H1 (cell line): Measurements from ENCODE around the gene MANF. TPM values are rescaled to one million over a fixed set of nuclear protein-coding genes. Genes with fewer than 3 reads are reported as not detected.

Experiments used
- CTCF ChIA-PET: fragments of 300-600 bp; sonication (Branson Sonifier 250); formaldehyde crosslinking; loops from one replicate; lab custom pipeline; 2021; ENCODE audit not compliant: partially characterized antibody; lab: Charles Lee
- POLR2A ChIA-PET: fragments of 300-600 bp; sonication (Branson Sonifier 250); formaldehyde crosslinking; loops from one replicate; lab custom pipeline; 2021; ENCODE audit warnings: inconsistent platforms; ENCODE audit not compliant: partially characterized antibody; lab: Charles Lee
- DNase-seq, 2 experiments: peaks; one replicate each; pipeline versions ENCODE4 v3.0.0 to v3.0.0-alpha.2; 2010 to 2022; ENCODE audit warnings: low spot score in 2 of 2, low read depth in 1 of 2, mixed read lengths in 1 of 2
- FAIRE-seq: peaks from 2 replicates; lab custom pipeline; 2011; peaks lifted over from hg19 to GRCh38; lab: Jason Lieb, UNC
- H2AFZ ChIP-seq: 2 replicates; pipeline ENCODE4 v1.8.1; 2012; ENCODE audit warnings: low read length, inconsistent platforms
- H2AK5ac ChIP-seq: 2 replicates; pipeline ENCODE4 v1.6.1; 2013; ENCODE audit warnings: low read depth, low read length
- H2BK120ac ChIP-seq: replicated peaks from 2 replicates; pipeline ENCODE3; 2013; ENCODE audit warnings: low read depth, low read length, inconsistent platforms
- H2BK12ac ChIP-seq: 2 replicates; pipeline ENCODE4 v1.6.1; 2013; ENCODE audit warnings: low read depth, low read length
- H2BK15ac ChIP-seq: 2 replicates; pipeline ENCODE4 v1.6.1; 2013; ENCODE audit warnings: low read length
- H2BK20ac ChIP-seq: 2 replicates; pipeline ENCODE4 v1.6.1; 2013; ENCODE audit warnings: low read length
- H2BK5ac ChIP-seq: 2 replicates; pipeline ENCODE4 v1.6.1; 2013; ENCODE audit warnings: low read depth, low read length
- H3K14ac ChIP-seq: 2 replicates; pipeline ENCODE4 v1.6.1; 2013; ENCODE audit warnings: inconsistent platforms; ENCODE audit not compliant: insufficient read length
- H3K18ac ChIP-seq: 2 replicates; pipeline ENCODE4 v1.6.1; 2013; ENCODE audit warnings: low read length; ENCODE audit errors: extremely low read depth
- H3K23ac ChIP-seq: 2 replicates; pipeline ENCODE4 v1.6.1; 2013; ENCODE audit warnings: inconsistent platforms; ENCODE audit not compliant: insufficient read length
- H3K23me2 ChIP-seq: 2 replicates; pipeline ENCODE4 v1.6.1; 2013; ENCODE audit warnings: low read depth, low read length
- H3K27ac ChIP-seq: 2 replicates; pipeline ENCODE4 v1.6.1; 2011; ENCODE audit warnings: low read depth, low read length, inconsistent platforms
- H3K27me3 ChIP-seq, 4 experiments: replicated peaks in 1 of 4; 1 replicate in 1 of 4; 2 replicates in 3 of 4; pipeline versions ENCODE4 v1.6.1 to v1.8.1; 2011 to 2013; ENCODE audit warnings: low read length in 3 of 4, mild to moderate bottlenecking in 3 of 4, inconsistent platforms in 2 of 4, mixed read lengths in 2 of 4, moderate library complexity in 1 of 4; ENCODE audit not compliant: control insufficient read depth in 3 of 4, insufficient read depth in 3 of 4; ENCODE audit errors: extremely low read depth in 1 of 4
- H3K36me3 ChIP-seq, 4 experiments: 2 replicates each; pipeline versions ENCODE4 v1.6.1 to v1.8.1; 2011 to 2013; ENCODE audit warnings: mild to moderate bottlenecking in 4 of 4, low read length in 3 of 4, moderate library complexity in 2 of 4, control low read depth in 1 of 4, inconsistent platforms in 1 of 4; ENCODE audit not compliant: insufficient read depth in 4 of 4, control insufficient read depth in 2 of 4
- H3K4ac ChIP-seq: replicated peaks from 2 replicates; pipeline ENCODE3; 2013; ENCODE audit warnings: low read length, low read depth, mixed read lengths, inconsistent platforms; ENCODE audit not compliant: insufficient read length
- H3K4me1 ChIP-seq, 4 experiments: replicated peaks in 1 of 4; 1 replicate in 1 of 4; 2 replicates in 3 of 4; pipeline versions ENCODE4 v1.6.1 to v1.8.1; 2011 to 2013; ENCODE audit warnings: low read length in 3 of 4, inconsistent platforms in 2 of 4, mixed read lengths in 1 of 4; ENCODE audit not compliant: insufficient read depth in 4 of 4, control insufficient read depth in 3 of 4
- H3K4me2 ChIP-seq, 2 experiments: 2 replicates each; pipeline versions ENCODE4 v1.6.1 to v1.8.1; 2011 to 2013; ENCODE audit warnings: low read depth in 2 of 2, low read length in 2 of 2, control low read depth in 1 of 2, inconsistent platforms in 1 of 2, mild to moderate bottlenecking in 1 of 2; ENCODE audit not compliant: insufficient read depth in 1 of 2
- H3K4me3 ChIP-seq, 4 experiments: fragments of 200-600, 300-600 bp in 1 of 4; sonication (generic), shearing (Covaris generic), sonication (Bioruptor Twin) in 1 of 4; 2 replicates each; pipeline versions ENCODE4 v1.5.1 to v1.8.1; 2011 to 2016; ENCODE audit warnings: low read length in 4 of 4, low read depth in 3 of 4, control low read depth in 2 of 4, inconsistent platforms in 2 of 4, mild to moderate bottlenecking in 2 of 4, mixed read lengths in 1 of 4, moderate library complexity in 1 of 4; ENCODE audit not compliant: insufficient read depth in 2 of 4; ENCODE audit errors: extremely low read depth in 1 of 4
- H3K56ac ChIP-seq: replicated peaks from 2 replicates; pipeline ENCODE3; 2013; ENCODE audit warnings: low read depth, mild to moderate bottlenecking, mixed read lengths, low read length, inconsistent platforms; ENCODE audit not compliant: insufficient read length
- H3K79me1 ChIP-seq: 2 replicates; pipeline ENCODE4 v1.6.1; 2013; ENCODE audit warnings: low read depth, low read length, control low read depth
- H3K79me2 ChIP-seq, 2 experiments: 2 replicates each; pipeline versions ENCODE4 v1.6.1 to v1.8.1; 2012 to 2013; ENCODE audit warnings: low read length in 2 of 2, mild to moderate bottlenecking in 2 of 2, inconsistent platforms in 1 of 2; ENCODE audit not compliant: insufficient read depth in 2 of 2, control insufficient read depth in 1 of 2
- H3K9ac ChIP-seq, 4 experiments: replicated peaks in 1 of 4; 1 replicate in 1 of 4; 2 replicates in 3 of 4; pipeline versions ENCODE4 v1.6.1 to v1.8.1; 2011 to 2013; ENCODE audit warnings: low read depth in 3 of 4, low read length in 3 of 4, control low read depth in 2 of 4, mild to moderate bottlenecking in 2 of 4, moderate library complexity in 2 of 4, inconsistent platforms in 1 of 4; ENCODE audit errors: extremely low read depth in 1 of 4
- H3K9me3 ChIP-seq, 2 experiments: 2 replicates each; pipeline versions ENCODE4 v1.6.1 to v1.8.1; 2012 to 2013; ENCODE audit warnings: mild to moderate bottlenecking in 2 of 2, moderate library complexity in 2 of 2, control low read depth in 1 of 2, inconsistent platforms in 1 of 2, low read depth in 1 of 2, low read length in 1 of 2, mixed read lengths in 1 of 2; ENCODE audit not compliant: insufficient read depth in 2 of 2
- H4K20me1 ChIP-seq, 2 experiments: replicated peaks in 1 of 2; 2 replicates each; pipeline versions ENCODE3 to v1.8.1; 2011 to 2013; ENCODE audit warnings: inconsistent platforms in 2 of 2, low read length in 2 of 2, mild to moderate bottlenecking in 1 of 2; ENCODE audit not compliant: insufficient read depth in 2 of 2, control insufficient read depth in 1 of 2
- H4K5ac ChIP-seq: 2 replicates; pipeline ENCODE4 v1.6.1; 2013; ENCODE audit warnings: low read length, low read depth, mixed read lengths, inconsistent platforms; ENCODE audit not compliant: insufficient read length
- H4K8ac ChIP-seq: 2 replicates; pipeline ENCODE4 v1.8.0; 2013; ENCODE audit warnings: mild to moderate bottlenecking, moderate library complexity, low read length, inconsistent platforms; ENCODE audit not compliant: insufficient read depth; ENCODE audit errors: extremely low read depth
- H4K91ac ChIP-seq: replicated peaks from 2 replicates; pipeline ENCODE3; 2013; ENCODE audit warnings: low read length, mixed read lengths, inconsistent platforms; ENCODE audit not compliant: insufficient read length
- ATF2 ChIP-seq: IDR thresholded peaks from 2 replicates; pipeline ENCODE4 v1.6.1; 2012; ENCODE audit warnings: low read length, inconsistent platforms
- CTBP2 ChIP-seq: IDR thresholded peaks from 2 replicates; pipeline ENCODE4 v1.7.0; 2011; ENCODE audit warnings: borderline replicate concordance, mild to moderate bottlenecking, moderate library complexity, mixed read lengths, low read length; ENCODE audit not compliant: insufficient read depth, insufficient read length
- POU5F1 ChIP-seq: IDR thresholded peaks from 2 replicates; pipeline ENCODE4 v1.6.1; 2011; ENCODE audit warnings: low read depth, mild to moderate bottlenecking, low read length, moderate library complexity
- RFX5 ChIP-seq: IDR thresholded peaks from 2 replicates; pipeline ENCODE4 v1.6.1; 2011; ENCODE audit warnings: low read depth, low read length, improper control_type of control experiment, borderline replicate concordance
- WGBS, 2 experiments: shearing (Covaris generic) in 1 of 2; methylation state at CpG; one replicate each; pipeline versions ENCODE4 v1.1.6 to v1.1.7; 2013 to 2015; ENCODE audit warnings: low lambda C conversion rate in 2 of 2, mixed read lengths in 2 of 2, inconsistent platforms in 1 of 2, low coverage in 1 of 2, missing lambda C conversion rate in 1 of 2; ENCODE audit not compliant: insufficient replicate concordance in 2 of 2, insufficient coverage in 1 of 2, insufficient read length in 1 of 2; ENCODE audit errors: extremely low coverage in 1 of 2, missing lambda C conversion rate in 1 of 2; 5-methylcytosine and 5-hydroxymethylcytosine counted together
- polyA plus RNA-seq, 7 experiments: library from polyadenylated mRNA; depleted of rRNA in 3 of 7; stranded (reverse) in 5 of 7; unstranded in 2 of 7; fragments of >200 nt in 5 of 7; fragments of 200-250 nt in 2 of 7; gene quantifications; 1 replicate in 5 of 7; 2 replicates in 1 of 7; 4 replicates in 1 of 7; pipeline versions ENCODE4 v1.2.1 to v1.2.3, GENCODE V29; 2011 to 2013; ENCODE audit warnings: missing spikeins in 2 of 7, mixed read lengths in 2 of 7
- total RNA-seq: library from RNA; stranded (reverse); fragmentation: NEBNext Ultra II Directional; extraction: Animal tissue kit (Norgen Biotek cat#: 25700); gene quantifications from 2 replicates; pipeline ENCODE4 v1.2.1, GENCODE V29; 2021
- TF ChIP-seq, protein P1 (sequence below), 3 experiments: IDR thresholded peaks; 1 replicate in 2 of 3; 2 replicates in 1 of 3; pipeline versions ENCODE4 v1.5.1 to v1.6.1; 2011; ENCODE audit warnings: low read length in 3 of 3, mild to moderate bottlenecking in 3 of 3, inconsistent platforms in 2 of 3, low read depth in 1 of 3, moderate library complexity in 1 of 3; ENCODE audit not compliant: insufficient read depth in 1 of 3; ENCODE audit errors: control extremely low read depth in 1 of 3

The MANF gene
- total and polyA plus RNA-seq, 2 of the 8 experiments (the other 6 are each of a cell fraction or from before 2014, with no cell fraction given) = 37.5 to 159 TPM

- no peaks in the 10 kb centered on the region for H3K4me1 ChIP-seq
- 93% methylated on average over 2 of the region's 2 CpGs; no CpG with 5 or more reads in 1 of the 2 experiments for WGBS, 2 experiments
- H3K79me2 ChIP-seq = no peaks in the 10 kb centered on the region
- H4K20me1 ChIP-seq = peaks cover 2 to 4% of the 10 kb centered on the region in 2 experiments
- no peak for FAIRE-seq
- no peak overlapping the region for H3K9ac ChIP-seq
- no peak for TF ChIP-seq RFX5
- no peak for TF ChIP-seq ATF2
- no peak for TF ChIP-seq POU5F1
- TF ChIP-seq CTBP2 = no peak
- TF ChIP-seq, protein P1, sequence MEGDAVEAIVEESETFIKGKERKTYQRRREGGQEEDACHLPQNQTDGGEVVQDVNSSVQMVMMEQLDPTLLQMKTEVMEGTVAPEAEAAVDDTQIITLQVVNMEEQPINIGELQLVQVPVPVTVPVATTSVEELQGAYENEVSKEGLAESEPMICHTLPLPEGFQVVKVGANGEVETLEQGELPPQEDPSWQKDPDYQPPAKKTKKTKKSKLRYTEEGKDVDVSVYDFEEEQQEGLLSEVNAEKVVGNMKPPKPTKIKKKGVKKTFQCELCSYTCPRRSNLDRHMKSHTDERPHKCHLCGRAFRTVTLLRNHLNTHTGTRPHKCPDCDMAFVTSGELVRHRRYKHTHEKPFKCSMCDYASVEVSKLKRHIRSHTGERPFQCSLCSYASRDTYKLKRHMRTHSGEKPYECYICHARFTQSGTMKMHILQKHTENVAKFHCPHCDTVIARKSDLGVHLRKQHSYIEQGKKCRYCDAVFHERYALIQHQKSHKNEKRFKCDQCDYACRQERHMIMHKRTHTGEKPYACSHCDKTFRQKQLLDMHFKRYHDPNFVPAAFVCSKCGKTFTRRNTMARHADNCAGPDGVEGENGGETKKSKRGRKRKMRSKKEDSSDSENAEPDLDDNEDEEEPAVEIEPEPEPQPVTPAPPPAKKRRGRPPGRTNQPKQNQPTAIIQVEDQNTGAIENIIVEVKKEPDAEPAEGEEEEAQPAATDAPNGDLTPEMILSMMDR (IDR thresholded peaks at IDR 0.05; ENCODE audit: control extremely low read depth in 1 of 3, insufficient read depth in 1 of 3, low read depth in 1 of 3, low read length in 3 of 3) = no peak
- no peak overlapping the region for H3K27ac ChIP-seq
- H3K27me3 ChIP-seq = no peaks in the 10 kb centered on the region
- peaks cover 2 to 32% (median 23%) of the 10 kb centered on the region in 4 experiments; a peak in 7 of 8 replicates for H3K36me3 ChIP-seq
- DNase-seq = no peak
- H4K8ac ChIP-seq = no peak overlapping the region
- CTCF ChIA-PET = interaction anchor here (1.3 to 1.4 kb wide), 3 partner anchors 19 to 261 kb away, joined by 3 to 4 read pairs (median 4); no protein-coding TSS in a partner anchor
- no peak overlapping the region for H2BK5ac ChIP-seq
- no peak overlapping the region for H4K91ac ChIP-seq
- H3K23me2 ChIP-seq = no peaks in the 10 kb centered on the region
- no peaks in the 10 kb centered on the region for H3K79me1 ChIP-seq
- H2AK5ac ChIP-seq = no peak overlapping the region
- no peak overlapping the region for H3K4me3 ChIP-seq
- no peak overlapping the region for H2BK20ac ChIP-seq
- H2BK15ac ChIP-seq = no peak overlapping the region
- no peak overlapping the region for H3K23ac ChIP-seq
- H3K4me2 ChIP-seq = no peak overlapping the region
- POLR2A ChIA-PET = interaction anchor here (0.7 to 3.0 kb wide), 3 partner anchors 8 to 15 kb away, joined by 3 to 9 read pairs (median 5); no protein-coding TSS in a partner anchor
- no peaks in the 10 kb centered on the region for H3K9me3 ChIP-seq
- no peak overlapping the region for H3K18ac ChIP-seq
- H4K5ac ChIP-seq = no peak overlapping the region
- H2BK120ac ChIP-seq = no peak overlapping the region
- H2BK12ac ChIP-seq = no peak overlapping the region
- no peak overlapping the region for H2AFZ ChIP-seq
- H3K56ac ChIP-seq = no peak overlapping the region
- no peak overlapping the region for H3K14ac ChIP-seq
- H3K4ac ChIP-seq = no peak overlapping the region
These were observed 22.9 kb downstream of the MANF start for GRCh38 chr3:51408021-51408420.
